HCT116 (cell line): ENCODE measurements around the gene EDDM13.

Experiments
- CEBPB ChIP-seq: IDR thresholded peaks from 2 replicates; pipeline ENCODE4 v1.6.1; 2012; ENCODE audit warnings: low read depth
- CTCF ChIP-seq, 3 experiments: fragments of 200-600 bp in 1 of 3; sonication (generic) in 1 of 3; IDR thresholded peaks in 2 of 3; conservative IDR thresholded peaks in 1 of 3; 2 replicates each; pipeline ENCODE4 v1.5.1; 2012 to 2017; ENCODE audit warnings: low read depth in 2 of 3, low read length in 2 of 3, antibody characterized with exemption in 1 of 3, borderline replicate concordance in 1 of 3, control low read depth in 1 of 3, mild to moderate bottlenecking in 1 of 3, mixed read lengths in 1 of 3, mixed run types in 1 of 3, moderate library complexity in 1 of 3; ENCODE audit not compliant: insufficient read depth in 1 of 3
- EZH2 ChIP-seq: fragments of 200-600 bp; sonication (generic); IDR thresholded peaks from 2 replicates; pipeline ENCODE4 v1.6.1; 2017; ENCODE audit warnings: antibody characterized with exemption, mixed run types
- EZH2phosphoT487 ChIP-seq: fragments of 200-600 bp; IDR thresholded peaks from 2 replicates; pipeline ENCODE4 v1.6.1; 2018; ENCODE audit warnings: antibody characterized with exemption, borderline replicate concordance
- POLR2A ChIP-seq: IDR thresholded peaks from 2 replicates; pipeline ENCODE4 v1.7.0; 2011; ENCODE audit warnings: borderline replicate concordance; ENCODE audit not compliant: insufficient read depth, insufficient read length; ENCODE audit errors: extremely low read depth
- RAD21 ChIP-seq: IDR thresholded peaks from 2 replicates; pipeline ENCODE4 v1.6.1; 2012; ENCODE audit warnings: low read depth, mild to moderate bottlenecking
- REST ChIP-seq: IDR thresholded peaks from 2 replicates; pipeline ENCODE4 v1.6.1; 2012; ENCODE audit warnings: low read depth
- SIN3A ChIP-seq: IDR thresholded peaks from 2 replicates; pipeline ENCODE4 v1.6.1; 2012; ENCODE audit warnings: low read depth
- SP1 ChIP-seq: IDR thresholded peaks from 2 replicates; pipeline ENCODE4 v1.6.1; 2012; ENCODE audit warnings: low read depth
- TCF7L2 ChIP-seq: IDR thresholded peaks from 2 replicates; pipeline ENCODE4 v1.7.0; 2011; ENCODE audit warnings: borderline replicate concordance, inconsistent platforms; ENCODE audit not compliant: insufficient read depth, insufficient read length; ENCODE audit errors: extremely low read depth
- YY1 ChIP-seq: IDR thresholded peaks from 2 replicates; pipeline ENCODE4 v1.6.1; 2011; ENCODE audit warnings: low read length, low read depth, moderate library complexity, mild to moderate bottlenecking; ENCODE audit not compliant: insufficient replicate concordance; ENCODE audit errors: extremely low read depth
- ZBTB33 ChIP-seq: IDR thresholded peaks from 2 replicates; pipeline ENCODE4 v1.6.1; 2011; ENCODE audit warnings: mild to moderate bottlenecking, low read length, moderate library complexity; ENCODE audit not compliant: insufficient replicate concordance; ENCODE audit errors: extremely low read depth
- ZNF274 ChIP-seq: fragments of 200-500 bp; sonication (Bioruptor generic); IDR thresholded peaks from 2 replicates; pipeline ENCODE4 v1.6.1; 2014; ENCODE audit warnings: mild to moderate bottlenecking, low read depth, low read length, inconsistent platforms

- no peak for TF ChIP-seq CTCF (IDR thresholded peaks at IDR 0.05 in 2 of 3, conservative IDR thresholded peaks at IDR 0.05 in 1 of 3; ENCODE audit: borderline replicate concordance in 1 of 3, insufficient read depth in 1 of 3, low read depth in 2 of 3, low read length in 2 of 3)
- TF ChIP-seq ZBTB33, result no peak
- TF ChIP-seq SP1, result no peak
- TF ChIP-seq CEBPB, result no peak
- no peak for TF ChIP-seq POLR2A
- TF ChIP-seq SIN3A, result no peak
- TF ChIP-seq EZH2, result no peak
- TF ChIP-seq EZH2phosphoT487, result no peak
- TF ChIP-seq ZNF274, result no peak
- no peak for TF ChIP-seq REST
- TF ChIP-seq TCF7L2, result no peak
- no peak for TF ChIP-seq YY1
- no peak for TF ChIP-seq RAD21
Observed at GRCh38 chr19:56301886-56302620, 29.5 kb downstream of the EDDM13 start.
